ENCODE measurements around the gene BNIP5.

BNIP5 gene

GRCh38 chr6:36370638-36371037 lies 34.0 kb upstream of the BNIP5 start:
- Histone ChIP-seq H3K79me2 (ENCODE audit: insufficient read depth, low read length) (no peaks in the 10 kb centered on the region), H3K4me3 (ENCODE audit: low read depth in 1 of 2, low read length in 2 of 2) (no peak overlapping the region), H3K36me3 (ENCODE audit: insufficient read depth, low read length) (no peaks in the 10 kb centered on the region), H3K27ac (ENCODE audit: low read length) (no peak overlapping the region), H3K9me3 (ENCODE audit: insufficient read depth, low read length, severe bottlenecking) (no peaks in the 10 kb centered on the region), H3K9ac (ENCODE audit: low read depth, low read length) (no peak overlapping the region), H3K4me2 (ENCODE audit: insufficient read depth, low read length) (no peak overlapping the region), H4K20me1 (ENCODE audit: insufficient read depth, low read length) (no peaks in the 10 kb centered on the region), H3K4me1 (ENCODE audit: insufficient read depth, low read length) (no peaks in the 10 kb centered on the region), H2AFZ (ENCODE audit: low read depth, low read length) (no peak overlapping the region), H3K27me3 (ENCODE audit: insufficient read depth, low read length, poor library complexity) (no peaks in the 10 kb centered on the region)
- DNase-seq (no peak), ATAC-seq (ENCODE audit: insufficient read depth, low read depth) (no peak)
- TF ChIP-seq CTCF (IDR thresholded peaks at IDR 0.05; ENCODE audit: borderline replicate concordance, extremely low read depth, low read length, poor library complexity, severe bottlenecking) (no peak), EZH2 (IDR thresholded peaks at IDR 0.05; ENCODE audit: borderline replicate concordance, low read depth, low read length, severe bottlenecking) (no peak)

GRCh38 chr6:36368921-36369865 lies 32.5 kb upstream of the BNIP5 start:
- Histone ChIP-seq H3K9ac (ENCODE audit: low read depth, low read length) (no peak overlapping the region), H2AFZ (ENCODE audit: low read depth, low read length) (no peak overlapping the region), H3K9me3 (ENCODE audit: insufficient read depth, low read length, severe bottlenecking) (no peaks in the 10 kb centered on the region), H3K4me1 (ENCODE audit: insufficient read depth, low read length) (no peaks in the 10 kb centered on the region), H4K20me1 (ENCODE audit: insufficient read depth, low read length) (no peaks in the 10 kb centered on the region), H3K4me3 (ENCODE audit: low read depth in 1 of 2, low read length in 2 of 2) (no peak overlapping the region), H3K27me3 (ENCODE audit: insufficient read depth, low read length, poor library complexity) (no peaks in the 10 kb centered on the region), H3K79me2 (ENCODE audit: insufficient read depth, low read length) (no peaks in the 10 kb centered on the region), H3K27ac (ENCODE audit: low read length) (no peak overlapping the region), H3K36me3 (ENCODE audit: insufficient read depth, low read length) (no peaks in the 10 kb centered on the region), H3K4me2 (ENCODE audit: insufficient read depth, low read length) (no peak overlapping the region)
- ATAC-seq (ENCODE audit: insufficient read depth, low read depth): no peak
- DNase-seq: no peak
- TF ChIP-seq CTCF (IDR thresholded peaks at IDR 0.05; ENCODE audit: borderline replicate concordance, extremely low read depth, low read length, poor library complexity, severe bottlenecking): no peak
- no peak for TF ChIP-seq EZH2 (IDR thresholded peaks at IDR 0.05; ENCODE audit: borderline replicate concordance, low read depth, low read length, severe bottlenecking)

- H3K4me3 ChIP-seq (ENCODE audit: low read depth in 1 of 2, low read length in 2 of 2): no peak overlapping the region
- H3K9me3 ChIP-seq (ENCODE audit: insufficient read depth, low read length, severe bottlenecking): no peaks in the 10 kb centered on the region
- H3K27me3 ChIP-seq (ENCODE audit: insufficient read depth, low read length, poor library complexity): no peaks in the 10 kb centered on the region
- H4K20me1 ChIP-seq (ENCODE audit: insufficient read depth, low read length): no peaks in the 10 kb centered on the region
- H3K79me2 ChIP-seq (ENCODE audit: insufficient read depth, low read length): no peaks in the 10 kb centered on the region
- no peak overlapping the region for H2AFZ ChIP-seq (ENCODE audit: low read depth, low read length)
- H3K36me3 ChIP-seq (ENCODE audit: insufficient read depth, low read length): no peaks in the 10 kb centered on the region
- DNase-seq (no peak), ATAC-seq (ENCODE audit: insufficient read depth, low read depth) (no peak)
- H3K9ac ChIP-seq (ENCODE audit: low read depth, low read length): no peak overlapping the region
- no peak overlapping the region for H3K27ac ChIP-seq (ENCODE audit: low read length)
- TF ChIP-seq EZH2 (IDR thresholded peaks at IDR 0.05; ENCODE audit: borderline replicate concordance, low read depth, low read length, severe bottlenecking) (no peak), CTCF (IDR thresholded peaks at IDR 0.05; ENCODE audit: borderline replicate concordance, extremely low read depth, low read length, poor library complexity, severe bottlenecking) (no peak)
- no peak overlapping the region for H3K4me2 ChIP-seq (ENCODE audit: insufficient read depth, low read length)
- H3K4me1 ChIP-seq (ENCODE audit: insufficient read depth, low read length): no peaks in the 10 kb centered on the region
Measured at GRCh38 chr6:36368421-36368820, 31.7 kb upstream of the BNIP5 start.
